Activated CD4-positive, alpha-beta T cell treated with anti-CD3 and anti-CD28 coated beads, Interleukin-10, Interleukin-2, amounts not matched to agents 100 ng/mL and 50 ng/mL, durations not matched to agents 16 hours and 8 hours (primary cell): ENCODE data around the gene DZANK1.
"Not testable (repeated sequence)": the region's sequence is repeated elsewhere in the genome, so short reads cannot be mapped to it uniquely, and the experiment has no call there.

Experiments used
- DNase-seq: peaks from one replicate; pipeline ENCODE4 v3.0.0-alpha.2; 2020

The DZANK1 gene

GRCh38 chr20:18431206-18431605, 35.6 kb downstream of the DZANK1 start:
- DNase-seq = no peak

GRCh38 chr20:18430172-18430826, 36.5 kb downstream of the DZANK1 start:
- no peak for DNase-seq

- no peak for DNase-seq
Measured at GRCh38 chr20:18428490-18429173, 38.2 kb downstream of the DZANK1 start.

- no peak for DNase-seq
Measured at GRCh38 chr20:18427214-18427613, 39.6 kb downstream of the DZANK1 start.

GRCh38 chr20:18421608-18422007, 45.2 kb downstream of the DZANK1 start:
- no peak for DNase-seq

GRCh38 chr20:18416486-18416885, 50.3 kb downstream of the DZANK1 start:
- no peak for DNase-seq

- DNase-seq = no peak
Measured at GRCh38 chr20:18414140-18414539, 52.7 kb downstream of the DZANK1 start.

- no peak for DNase-seq
Measured at GRCh38 chr20:18412221-18412901, 54.5 kb downstream of the DZANK1 start.

- no peak for DNase-seq
Measured at GRCh38 chr20:18405826-18406225, 61.0 kb downstream of the DZANK1 start.

- no peak for DNase-seq
Measured at GRCh38 chr20:18404172-18404571, 62.7 kb downstream of the DZANK1 start.

- no peak for DNase-seq
Measured at GRCh38 chr20:18403269-18403668, 63.6 kb downstream of the DZANK1 start.

- no peak for DNase-seq
Measured at GRCh38 chr20:18401305-18401704, 65.5 kb downstream of the DZANK1 start.

- no peak for DNase-seq
Measured at GRCh38 chr20:18400460-18400859, 66.4 kb downstream of the DZANK1 start.

GRCh38 chr20:18398713-18399112, 68.1 kb downstream of the DZANK1 start:
- not testable (repeated sequence) for DNase-seq

- DNase-seq = no peak
Measured at GRCh38 chr20:18397030-18397429, 69.8 kb downstream of the DZANK1 start.

GRCh38 chr20:18395544-18395943, 71.3 kb downstream of the DZANK1 start:
- DNase-seq = no peak

- no peak for DNase-seq
Measured at GRCh38 chr20:18394363-18394762, 72.5 kb downstream of the DZANK1 start.

GRCh38 chr20:18391686-18392085, 75.1 kb downstream of the DZANK1 start:
- DNase-seq = no peak

GRCh38 chr20:18390201-18390600, 76.6 kb downstream of the DZANK1 start:
- DNase-seq = no peak

- no peak for DNase-seq
Measured at GRCh38 chr20:18388860-18389259, 78.0 kb downstream of the DZANK1 start.

GRCh38 chr20:18380908-18381529, 85.8 kb downstream of the DZANK1 start:
- no peak for DNase-seq

GRCh38 chr20:18377896-18378481, 88.8 kb downstream of the DZANK1 start:
- DNase-seq = no peak

- DNase-seq = not testable (repeated sequence)
Measured at GRCh38 chr20:18375551-18375950, 91.3 kb downstream of the DZANK1 start.
